GM18873 (cell line): ENCODE results near the gene TMEM269.
A peak's percentile ranks its signal among the peaks of the same experiment; 100 is the strongest.
"Not testable (repeated sequence)": the region's sequence is repeated elsewhere in the genome, so short reads cannot be mapped to it uniquely, and the experiment has no call there.

Source experiments
- ATAC-seq: cut with Tn5 transposase; IDR thresholded peaks from one replicate; pipeline ENCODE4 v1.9.1; 2021; ENCODE audit warnings: mild to moderate bottlenecking, moderate library complexity, moderate number of reproducible peaks; ENCODE audit not compliant: unreplicated experiment, low FRiP score

The TMEM269 gene

DNA sequence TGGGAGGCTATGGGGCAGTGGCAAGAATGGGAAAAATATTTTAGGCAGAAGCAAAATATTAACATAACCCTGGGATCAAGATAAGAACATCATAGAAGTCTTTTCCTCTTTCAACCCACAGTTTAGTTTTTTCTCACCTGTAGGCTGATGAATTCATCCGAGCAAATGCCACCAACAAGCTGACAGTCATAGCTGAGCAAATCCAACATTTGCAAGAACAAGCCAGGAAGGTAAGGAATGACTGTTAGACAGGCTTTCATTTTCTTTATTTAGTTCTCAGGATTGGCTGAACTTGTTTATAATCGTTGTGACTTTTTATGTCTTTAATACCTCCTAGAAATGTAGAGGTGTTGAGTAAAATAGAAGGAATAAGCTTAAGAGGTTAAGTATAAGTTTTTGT lies 11.4 kb upstream of the TMEM269 start:
- no peak for ATAC-seq

DNA sequence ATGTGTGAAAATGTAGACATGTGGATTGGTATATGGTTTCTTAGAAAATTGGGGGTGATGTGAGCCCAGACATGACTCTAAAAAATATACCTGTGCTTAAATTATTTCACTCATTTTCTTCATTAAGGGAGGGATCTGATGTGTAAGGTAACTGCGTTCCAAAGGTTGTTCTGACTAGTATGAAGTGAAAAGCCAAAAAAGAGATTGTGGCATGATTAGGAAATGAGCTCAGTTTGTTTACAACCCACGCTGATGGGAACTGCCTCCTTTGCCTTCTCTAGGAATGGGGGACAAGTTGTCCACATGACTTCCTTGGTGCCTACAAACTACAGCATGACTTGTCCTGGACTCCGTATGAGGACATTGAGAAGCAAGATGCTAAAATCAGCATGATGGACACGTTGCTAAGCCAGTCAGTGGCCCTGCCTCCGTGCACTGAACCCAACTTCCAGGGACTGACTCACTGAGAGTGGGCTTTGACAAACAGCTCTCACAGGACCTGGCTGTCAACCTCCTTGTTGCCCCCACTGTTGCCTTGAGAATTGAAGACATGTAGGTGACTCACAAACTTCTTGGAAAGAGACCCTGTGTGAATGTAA lies 9.8 kb upstream of the TMEM269 start:
- no peak for ATAC-seq

DNA sequence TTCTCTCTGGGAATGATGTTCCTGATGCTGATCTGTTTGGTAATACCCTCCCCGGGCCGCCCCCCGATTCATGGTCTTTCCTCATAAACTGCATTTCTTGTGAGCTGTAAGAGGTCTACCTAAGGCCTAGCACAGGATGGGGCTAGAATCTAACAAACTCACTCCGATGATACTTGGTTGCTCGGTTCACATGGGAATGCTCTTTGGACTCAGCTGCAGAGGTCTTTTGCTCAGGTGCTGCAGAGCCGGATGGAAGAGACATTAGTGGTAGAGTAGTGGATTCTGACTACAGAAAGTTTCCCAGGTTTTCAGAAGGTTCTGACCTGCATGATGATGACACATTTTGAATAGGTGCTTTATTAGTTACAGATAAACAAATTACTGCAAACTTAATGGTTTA lies 8.3 kb upstream of the TMEM269 start:
- no peak for ATAC-seq

DNA sequence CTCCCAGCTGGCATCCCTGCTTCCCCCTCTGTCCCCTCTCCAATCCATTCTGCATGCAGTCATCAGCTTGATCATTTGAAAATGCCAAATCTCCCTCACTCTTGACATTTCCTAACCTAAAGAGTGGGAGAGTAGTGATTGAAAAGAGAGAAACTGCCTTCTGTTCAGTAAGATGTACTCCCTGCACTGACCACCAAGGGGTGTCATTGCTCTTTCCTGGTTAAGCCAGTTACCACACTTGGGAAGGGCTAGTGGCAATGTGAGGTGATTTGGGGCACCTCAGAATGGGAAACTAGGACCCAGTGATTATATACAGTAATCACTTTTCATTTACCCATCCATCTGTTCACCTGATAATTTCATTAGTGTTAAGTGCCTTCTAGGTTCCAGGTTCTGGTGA lies 6.9 kb upstream of the TMEM269 start:
- ATAC-seq: no peak

DNA sequence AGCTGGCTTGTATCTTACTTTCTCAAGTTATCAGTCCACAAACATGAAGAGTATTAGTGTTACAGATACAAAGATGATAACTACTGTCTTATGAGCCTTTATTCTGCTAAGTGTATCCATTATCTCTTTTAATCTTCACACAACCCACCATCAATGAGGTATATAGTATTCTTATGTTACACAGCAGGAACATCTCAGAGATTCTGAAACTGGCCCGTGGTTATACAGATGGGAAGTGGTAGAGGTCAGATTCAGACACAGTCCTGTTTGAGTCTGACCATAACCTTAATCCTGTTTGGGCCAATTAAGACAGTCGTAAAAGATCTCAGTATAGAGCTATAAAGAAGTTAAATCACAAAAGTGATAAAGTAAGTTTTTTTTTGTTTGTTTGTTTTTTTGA lies 5.1 kb upstream of the TMEM269 start:
- ATAC-seq: no peak

- no peak for ATAC-seq
These were observed 4.6 kb upstream of the TMEM269 start for GRCh38 chr1:42780176-42780575.

DNA sequence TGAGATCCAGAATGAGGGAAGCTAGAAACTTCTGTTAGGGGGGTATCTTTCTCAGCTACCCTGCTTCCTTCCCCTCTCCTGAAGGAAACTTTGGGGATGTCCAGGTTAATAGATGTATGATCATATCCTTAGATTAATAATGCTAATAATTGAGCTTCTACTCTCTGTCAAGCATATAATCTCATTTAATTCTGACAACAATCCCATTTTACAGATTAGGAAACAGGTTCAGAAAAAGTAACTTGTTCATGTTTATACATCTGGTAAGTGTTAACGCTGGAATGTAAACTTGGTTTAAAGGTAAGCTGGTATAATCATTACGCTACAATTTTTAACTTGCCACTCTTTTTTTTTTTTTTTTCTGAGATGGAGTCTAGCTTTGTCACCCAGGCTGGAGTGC lies 1.7 kb upstream of the TMEM269 start:
- ATAC-seq: no peak

- no peak for ATAC-seq
These were observed 245 bp upstream of the TMEM269 start for GRCh38 chr1:42784547-42784945.

DNA sequence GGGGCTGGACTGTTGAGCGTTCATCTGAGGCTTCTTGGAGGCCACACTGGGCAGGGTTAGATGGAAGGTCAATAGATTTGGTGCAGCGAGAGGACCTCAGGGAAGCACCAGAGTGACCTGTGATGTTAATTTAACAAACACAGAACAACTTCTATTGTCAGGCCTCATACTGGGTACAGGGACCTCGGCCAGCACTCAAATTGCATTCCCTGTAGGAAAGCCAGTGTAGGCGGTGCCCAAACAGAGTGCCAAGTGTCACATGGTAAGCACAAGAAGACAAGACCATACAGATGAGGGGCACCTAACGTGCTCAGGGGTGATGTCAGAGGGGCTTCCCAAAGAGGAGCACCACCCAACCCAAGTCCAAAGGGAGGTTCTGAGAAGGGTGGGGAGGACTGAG lies 1.3 kb downstream of the TMEM269 start:
- ATAC-seq: no peak

DNA sequence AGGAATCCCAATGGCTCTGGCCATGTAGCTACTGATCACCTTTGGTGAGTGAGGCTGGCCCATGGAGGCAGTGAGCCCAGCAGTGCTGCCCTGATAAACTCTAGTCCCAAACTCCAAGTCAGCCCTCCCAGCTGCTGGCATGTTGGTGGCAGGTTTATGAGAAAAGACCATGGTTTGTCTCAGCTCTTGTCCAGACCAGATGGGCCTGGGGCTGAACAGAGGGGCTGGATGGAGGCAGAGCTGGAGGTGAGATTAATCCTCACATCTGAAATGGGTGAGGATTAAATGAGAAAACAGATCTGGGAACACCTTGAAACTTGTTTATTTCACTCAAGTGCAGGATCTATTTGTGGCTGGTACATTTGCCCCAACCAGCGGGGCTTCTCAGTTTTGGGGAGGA lies 3.2 kb downstream of the TMEM269 start:
- ATAC-seq: no peak

- ATAC-seq: no peak
These were observed 9.0 kb downstream of the TMEM269 start for GRCh38 chr1:42793824-42794223.

DNA sequence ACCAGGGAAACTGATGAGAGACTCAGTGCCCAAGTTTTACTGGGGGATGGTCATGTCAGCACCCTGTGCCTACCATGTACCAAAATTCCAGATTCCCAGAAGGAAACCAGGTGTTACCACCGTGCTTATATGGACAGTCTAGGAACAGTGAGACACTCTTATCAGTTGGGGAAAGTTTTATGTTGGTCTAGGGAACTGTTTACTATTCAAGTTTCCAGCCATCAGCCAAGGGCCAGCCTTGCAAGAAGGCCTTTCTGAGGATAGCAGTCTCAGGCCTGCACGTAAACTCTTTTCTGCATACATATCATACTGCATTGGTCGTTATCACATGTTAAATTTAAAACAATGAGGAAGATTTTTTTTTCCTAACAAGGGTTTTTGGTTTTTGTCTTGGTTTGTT lies 12.6 kb downstream of the TMEM269 start:
- ATAC-seq: no peak

GRCh38 chr1:42797979-42798378 lies 13.2 kb downstream of the TMEM269 start:
- no peak for ATAC-seq

DNA sequence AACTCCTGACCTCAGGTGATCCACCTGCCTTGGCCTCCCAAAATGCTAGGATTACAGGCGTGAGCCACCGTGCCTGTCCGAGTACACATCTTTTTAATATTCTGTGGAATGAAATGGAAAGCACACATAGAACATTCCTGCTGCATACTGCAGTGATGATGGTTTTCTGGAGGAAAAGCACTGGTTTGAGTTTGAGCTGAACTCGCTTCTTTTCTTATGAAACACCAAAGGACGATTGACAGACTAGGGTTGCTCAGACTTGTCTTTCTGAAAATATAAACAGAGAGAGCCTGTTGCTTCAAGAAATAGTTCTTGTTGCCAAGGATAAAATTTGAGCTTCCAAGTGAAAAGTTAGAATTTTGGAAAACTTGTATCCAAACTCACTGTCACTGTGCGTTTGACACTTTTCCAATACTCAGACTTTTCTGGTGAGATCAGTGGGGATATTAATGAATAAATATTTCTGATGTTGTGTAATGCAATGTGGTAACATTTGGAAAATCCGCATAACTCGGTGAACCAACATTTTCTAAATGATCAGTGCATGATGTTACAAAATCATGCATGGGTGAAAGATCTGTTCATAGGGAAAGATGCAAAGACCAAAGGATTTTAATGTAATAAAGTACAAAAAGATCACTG lies 17.2 kb downstream of the TMEM269 start:
- ATAC-seq: no peak

- no peak for ATAC-seq
These were observed 21.4 kb downstream of the TMEM269 start for GRCh38 chr1:42806171-42806570.

DNA sequence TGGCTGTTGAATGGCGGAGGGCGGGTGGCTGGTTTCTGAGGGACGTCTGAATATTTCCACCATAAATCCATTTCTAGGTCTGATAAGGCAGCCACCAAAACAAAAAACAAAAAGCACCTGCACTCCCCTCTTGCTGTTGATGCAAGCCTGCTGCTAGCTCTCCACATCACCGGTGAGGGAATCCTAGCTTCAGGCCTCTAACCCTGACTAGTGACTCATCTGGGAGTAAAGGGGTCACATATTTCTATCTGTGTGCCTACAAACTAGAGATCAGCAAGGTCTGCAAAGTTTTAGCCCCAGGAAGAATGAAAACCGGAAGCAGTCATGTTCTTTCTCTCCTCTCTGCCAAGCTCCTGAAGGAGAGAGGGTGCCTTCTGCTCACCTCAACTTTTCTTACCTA lies 21.8 kb downstream of the TMEM269 start:
- ATAC-seq: no peak

- ATAC-seq: no peak
These were observed 22.4 kb downstream of the TMEM269 start for GRCh38 chr1:42807056-42807668.

DNA sequence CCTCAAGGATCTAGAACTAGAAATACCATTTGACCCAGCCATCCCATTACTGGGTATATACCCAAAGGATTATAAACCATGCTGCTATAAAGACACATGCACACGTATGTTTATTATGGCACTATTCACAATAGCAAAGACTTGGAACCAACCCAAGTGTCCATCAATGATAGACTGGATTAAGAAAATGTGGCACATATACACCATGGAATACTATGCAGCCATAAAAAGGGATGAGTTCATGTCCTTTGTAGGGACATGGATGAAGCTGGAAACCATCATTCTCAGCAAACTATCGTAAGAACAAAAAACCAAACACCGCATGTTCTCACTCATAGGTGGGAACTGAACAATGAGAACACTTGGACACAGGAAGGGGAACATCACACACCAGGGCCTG lies 30.0 kb downstream of the TMEM269 start:
- ATAC-seq: not testable (repeated sequence)

- no peak for ATAC-seq
These were observed 31.3 kb downstream of the TMEM269 start for GRCh38 chr1:42815941-42816584.

- peak; percentile 66 for ATAC-seq
These were observed 32.0 kb downstream of the TMEM269 start, which contains the start of the genes ERMAP and SVBP for GRCh38 chr1:42816585-42817439. TSS of gene ERMAP (plus strand) at chr1:42817122. CDS start at chr1:42830449, 13,327 bp downstream. TSS of gene SVBP (minus strand) at chr1:42817397. CDS start at chr1:42816544, 853 bp downstream.

DNA sequence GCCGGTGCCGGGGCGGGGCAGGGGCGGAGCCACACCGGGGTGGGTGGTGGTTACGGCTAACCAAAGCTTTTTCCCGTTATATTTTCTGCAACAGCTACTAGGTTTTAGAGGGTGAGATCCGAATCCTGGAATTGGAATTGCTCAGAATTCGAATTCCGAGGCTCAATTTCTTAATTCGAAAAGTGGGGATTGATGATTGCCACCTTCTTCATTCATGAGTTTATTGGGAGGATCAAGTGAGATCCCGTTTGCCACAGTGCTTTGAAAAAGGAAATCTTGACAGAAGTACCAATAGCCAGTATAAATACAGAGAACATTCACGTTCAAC lies 32.6 kb downstream of the TMEM269 start:
- ATAC-seq: peak; percentile 12
